ENCODE data around the gene ZNF335.

DNA sequence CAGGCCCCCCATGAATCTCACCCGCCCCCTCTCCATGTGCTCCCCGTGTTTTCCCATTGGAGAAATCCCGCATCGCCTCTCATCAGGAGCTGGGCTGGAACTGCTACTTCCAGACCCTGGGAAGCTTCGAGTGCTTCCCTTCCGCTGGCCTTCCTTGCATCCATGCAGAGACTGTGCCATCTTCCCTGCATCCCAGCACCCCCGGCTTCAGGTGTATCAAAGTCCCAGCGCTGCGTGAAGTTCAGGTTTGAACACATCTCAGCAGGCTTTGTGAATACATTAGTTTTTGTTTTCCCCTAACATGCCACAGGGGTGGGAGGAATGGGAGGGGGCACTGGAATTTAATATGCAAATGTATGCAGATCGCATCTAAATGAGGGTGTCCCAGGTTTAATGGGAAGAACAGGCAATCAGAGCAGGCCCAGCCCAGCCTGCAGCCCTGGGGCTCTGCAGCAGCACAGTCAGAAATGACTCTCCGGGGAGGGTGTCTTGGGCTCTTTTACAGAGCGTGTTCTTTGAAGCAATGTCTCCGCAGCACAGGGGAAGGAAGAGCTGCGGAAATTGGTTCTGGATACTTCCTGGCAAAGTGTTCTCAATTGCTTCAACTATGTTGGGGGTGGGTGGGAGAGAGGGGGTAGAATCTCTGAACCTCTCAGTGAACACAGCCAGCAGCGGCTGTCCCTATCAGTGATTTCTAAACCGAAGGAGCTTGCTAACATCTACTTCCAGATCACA lies 28.4 kb upstream of the ZNF335 start:
- TF ChIP-seq, protein P1, sequence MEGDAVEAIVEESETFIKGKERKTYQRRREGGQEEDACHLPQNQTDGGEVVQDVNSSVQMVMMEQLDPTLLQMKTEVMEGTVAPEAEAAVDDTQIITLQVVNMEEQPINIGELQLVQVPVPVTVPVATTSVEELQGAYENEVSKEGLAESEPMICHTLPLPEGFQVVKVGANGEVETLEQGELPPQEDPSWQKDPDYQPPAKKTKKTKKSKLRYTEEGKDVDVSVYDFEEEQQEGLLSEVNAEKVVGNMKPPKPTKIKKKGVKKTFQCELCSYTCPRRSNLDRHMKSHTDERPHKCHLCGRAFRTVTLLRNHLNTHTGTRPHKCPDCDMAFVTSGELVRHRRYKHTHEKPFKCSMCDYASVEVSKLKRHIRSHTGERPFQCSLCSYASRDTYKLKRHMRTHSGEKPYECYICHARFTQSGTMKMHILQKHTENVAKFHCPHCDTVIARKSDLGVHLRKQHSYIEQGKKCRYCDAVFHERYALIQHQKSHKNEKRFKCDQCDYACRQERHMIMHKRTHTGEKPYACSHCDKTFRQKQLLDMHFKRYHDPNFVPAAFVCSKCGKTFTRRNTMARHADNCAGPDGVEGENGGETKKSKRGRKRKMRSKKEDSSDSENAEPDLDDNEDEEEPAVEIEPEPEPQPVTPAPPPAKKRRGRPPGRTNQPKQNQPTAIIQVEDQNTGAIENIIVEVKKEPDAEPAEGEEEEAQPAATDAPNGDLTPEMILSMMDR (IDR thresholded peaks at IDR 0.05): no peak
- TF ChIP-seq POLR2A (IDR thresholded peaks at IDR 0.05) (no peak), POLR2AphosphoS5 (IDR thresholded peaks at IDR 0.05) (no peak)

Measured in breast epithelium (tissue), 3 donors.